GM19372 (cell line): ENCODE results near the gene EDAR.

ENCODE experiments used
- ATAC-seq: cut with Tn5 transposase; IDR thresholded peaks from one replicate; pipeline ENCODE4 v1.9.1; 2021; ENCODE audit warnings: mild to moderate bottlenecking, low read depth, moderate library complexity; ENCODE audit not compliant: unreplicated experiment

The EDAR gene

DNA sequence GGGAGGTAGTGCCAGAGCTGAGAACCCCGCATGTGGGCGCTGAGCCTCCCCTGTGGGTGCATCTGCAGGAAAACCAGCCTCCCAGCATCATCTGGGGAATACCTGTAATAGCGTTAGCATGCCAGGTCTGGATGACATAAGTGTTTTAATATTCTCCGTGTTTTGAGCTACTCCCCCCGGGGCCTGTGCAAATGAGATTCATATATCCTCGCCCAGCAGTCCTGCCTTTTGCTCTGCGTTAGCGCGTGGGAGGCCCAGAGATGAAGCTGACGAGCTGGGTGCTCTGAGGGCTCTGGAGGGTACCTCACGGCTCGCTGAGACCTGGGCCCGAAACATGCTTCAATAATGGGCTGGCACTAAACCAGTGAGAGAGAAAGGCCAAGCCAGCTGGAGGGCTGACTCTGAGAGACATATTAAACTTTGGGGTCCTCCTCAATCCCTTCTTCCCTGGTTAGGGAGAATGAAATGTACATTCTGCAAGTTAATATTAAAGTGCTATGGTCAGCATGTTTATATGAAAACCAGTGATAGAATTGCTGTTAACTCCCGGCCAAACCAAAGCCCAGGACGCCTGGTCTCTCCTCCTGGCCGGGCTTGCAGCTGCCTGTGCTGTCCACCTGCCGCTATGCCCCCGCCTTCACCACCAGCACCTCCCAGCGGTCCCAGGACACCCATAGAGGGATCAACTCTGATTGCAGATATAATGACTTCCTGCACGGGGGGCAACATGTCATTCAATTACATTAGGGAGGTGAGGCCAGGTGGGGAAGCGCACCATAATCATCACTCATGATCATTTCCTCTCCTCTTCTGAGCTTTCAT is 77.0 kb downstream of the EDAR start:
- no peak for ATAC-seq

DNA sequence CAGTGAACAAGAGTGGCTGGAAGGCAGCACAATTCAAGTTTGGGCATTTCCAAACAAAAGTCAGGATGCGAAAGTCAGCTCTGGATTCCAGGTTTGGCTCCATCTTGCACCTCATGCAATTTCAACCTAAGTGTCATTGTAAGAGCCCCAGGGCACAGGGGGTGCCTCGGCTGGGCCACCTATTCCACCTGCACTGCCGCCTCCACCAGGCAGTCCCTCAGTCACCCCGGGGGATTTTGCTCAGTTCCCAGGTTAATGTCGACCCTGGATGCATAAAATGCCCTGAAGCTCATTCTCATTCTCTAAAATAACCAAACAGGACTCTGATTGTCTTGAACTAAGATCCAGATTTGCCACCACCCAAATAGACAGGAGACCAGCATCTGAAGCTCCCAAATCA is 77.6 kb downstream of the EDAR start:
- no peak for ATAC-seq

DNA sequence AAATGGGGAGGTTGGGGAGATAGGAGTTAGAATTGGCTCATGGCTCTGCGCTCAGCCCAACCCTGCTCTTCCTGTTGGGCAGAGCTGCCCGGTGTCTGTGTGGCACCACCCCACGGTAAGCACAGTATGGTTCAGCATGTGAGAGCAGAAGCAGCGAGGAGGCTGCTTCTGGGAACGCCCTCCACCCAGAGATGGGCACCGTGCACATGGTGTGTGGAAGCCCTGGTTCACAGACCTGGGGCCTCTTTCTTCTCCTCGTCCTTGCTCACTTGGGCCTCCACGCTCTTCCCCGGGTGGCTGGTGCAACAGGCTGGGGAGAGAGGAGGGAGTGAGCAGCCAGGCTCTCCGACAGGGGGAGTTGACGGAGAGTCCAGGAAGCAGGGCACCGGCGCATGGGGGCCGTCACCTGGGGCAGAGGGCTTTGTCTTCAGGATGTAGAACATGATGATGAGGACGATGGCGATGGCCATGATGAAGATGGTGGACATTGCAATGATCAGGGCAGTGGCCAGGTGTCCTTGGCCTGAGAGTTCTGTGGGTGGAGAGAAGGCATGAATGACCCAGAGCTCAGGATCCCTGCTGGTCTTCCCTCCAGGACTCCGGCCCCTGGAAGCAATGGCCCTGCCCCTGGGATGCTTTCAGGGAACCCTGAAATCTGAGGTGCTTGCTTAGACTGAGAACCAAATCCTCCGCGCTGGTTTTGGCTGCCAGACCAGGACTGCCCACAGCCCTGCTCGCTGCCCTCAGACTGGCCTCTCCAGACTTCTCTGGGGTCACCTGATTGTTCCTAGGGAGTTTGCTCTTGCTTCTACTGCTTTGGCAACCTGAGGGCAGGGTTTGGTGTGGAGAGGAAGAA is 78.3 kb downstream of the EDAR start:
- no peak for ATAC-seq

DNA sequence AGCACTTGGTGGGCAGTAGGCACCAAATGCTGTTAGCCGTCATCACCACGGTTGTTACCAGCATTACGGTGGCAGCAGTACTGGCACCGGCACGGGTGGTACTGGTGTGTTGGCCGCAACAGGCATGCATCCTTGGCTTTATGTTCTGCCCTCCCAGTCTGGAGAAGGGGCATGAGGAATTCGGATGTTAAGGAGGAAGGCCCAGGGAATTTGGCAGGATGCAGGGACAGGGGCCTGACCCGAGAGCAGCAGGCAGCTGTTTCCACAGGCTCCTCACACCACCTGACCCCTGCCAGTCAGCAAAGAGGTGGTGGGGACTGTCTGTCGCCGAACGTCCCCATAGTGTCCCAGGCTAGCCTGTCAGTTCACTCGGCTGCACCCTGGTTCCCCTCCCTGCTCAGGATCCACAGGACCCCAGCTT is 79.0 kb downstream of the EDAR start:
- no peak for ATAC-seq

DNA sequence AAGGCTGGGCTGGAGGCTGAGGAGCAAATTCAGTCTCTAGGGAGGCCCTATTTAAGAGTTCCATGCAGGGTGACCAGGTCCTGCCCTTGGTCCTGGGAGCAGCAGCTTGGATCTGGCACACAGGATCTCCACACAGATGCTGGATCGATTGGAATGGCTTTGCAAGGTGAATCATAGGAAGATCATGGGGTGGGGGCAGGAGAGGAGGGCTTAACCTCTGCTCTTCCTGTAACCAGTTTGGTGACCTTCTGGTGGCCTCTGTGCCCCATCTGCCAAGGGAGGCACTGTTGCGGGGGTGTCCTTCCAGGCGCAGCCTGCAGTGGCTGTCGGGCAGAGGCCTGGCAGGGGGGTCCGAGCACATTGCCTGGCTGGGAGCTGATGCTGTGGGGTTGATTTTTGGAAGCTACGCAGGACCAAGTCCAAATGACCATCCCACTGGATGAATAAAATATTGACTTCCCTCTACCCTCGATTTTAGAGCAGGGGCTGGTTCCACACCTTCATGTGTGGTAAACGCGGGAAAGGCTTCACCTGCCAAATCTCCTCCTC is 79.7 kb downstream of the EDAR start:
- no peak for ATAC-seq

DNA sequence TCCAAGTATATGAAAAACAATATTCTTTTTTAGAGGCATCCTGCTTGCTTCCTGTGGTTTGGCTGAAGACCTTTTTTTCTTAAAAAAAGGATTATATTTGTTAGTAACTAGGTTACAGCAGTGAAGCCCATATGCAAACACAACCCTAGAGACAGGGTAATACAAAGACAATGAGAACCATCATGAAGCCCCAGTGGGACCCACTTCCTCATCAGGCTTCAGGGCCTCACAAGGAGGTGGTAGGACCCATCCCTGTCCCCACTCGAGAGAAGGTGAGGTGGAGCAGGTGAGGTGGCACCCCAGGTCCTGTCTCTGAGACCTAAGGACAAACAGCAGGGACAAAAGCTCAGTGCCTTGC is 80.3 kb downstream of the EDAR start:
- no peak for ATAC-seq

DNA sequence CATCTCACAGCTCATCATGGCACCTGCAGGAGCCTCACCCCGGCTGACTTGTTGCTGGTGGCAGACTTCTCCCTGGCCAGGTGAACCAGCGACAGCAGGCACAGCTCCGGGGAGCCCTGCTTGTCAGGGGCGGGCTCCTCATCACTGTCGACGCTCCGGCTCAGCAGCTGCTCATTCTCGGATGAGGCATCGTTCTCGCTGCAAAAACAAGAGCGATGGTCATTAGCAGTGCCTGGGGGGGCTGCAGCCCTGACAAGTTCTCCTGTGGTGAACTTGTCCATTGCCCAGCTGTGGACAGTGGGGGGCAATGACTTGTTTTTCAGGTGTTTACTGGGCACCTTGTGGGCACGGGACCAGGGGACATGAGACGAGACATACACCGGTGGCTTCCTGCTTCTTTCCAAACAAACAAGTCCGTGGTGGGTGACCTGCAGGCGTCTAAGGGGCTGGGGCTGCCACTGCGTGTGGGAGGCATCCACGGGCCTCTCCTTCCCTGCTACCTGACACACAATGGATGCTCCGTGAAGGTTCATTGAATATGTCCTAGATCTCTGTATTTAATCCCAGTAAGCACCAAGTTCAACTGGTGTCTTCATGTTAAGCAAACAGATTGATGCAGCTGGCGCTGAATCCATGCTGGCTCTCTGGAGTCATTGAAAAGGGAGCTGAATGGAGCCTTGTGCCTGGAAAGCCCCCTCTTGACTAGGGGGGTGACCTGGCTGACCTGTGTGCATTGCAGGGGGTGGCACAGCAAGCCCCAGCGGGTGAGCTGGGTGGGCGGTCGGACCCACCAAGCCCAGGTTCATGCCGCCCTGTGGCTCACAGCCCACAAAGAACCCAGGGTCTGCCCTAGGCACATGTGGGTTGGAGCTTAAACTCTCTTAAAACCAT is 81.0 kb downstream of the EDAR start:
- no peak for ATAC-seq

DNA sequence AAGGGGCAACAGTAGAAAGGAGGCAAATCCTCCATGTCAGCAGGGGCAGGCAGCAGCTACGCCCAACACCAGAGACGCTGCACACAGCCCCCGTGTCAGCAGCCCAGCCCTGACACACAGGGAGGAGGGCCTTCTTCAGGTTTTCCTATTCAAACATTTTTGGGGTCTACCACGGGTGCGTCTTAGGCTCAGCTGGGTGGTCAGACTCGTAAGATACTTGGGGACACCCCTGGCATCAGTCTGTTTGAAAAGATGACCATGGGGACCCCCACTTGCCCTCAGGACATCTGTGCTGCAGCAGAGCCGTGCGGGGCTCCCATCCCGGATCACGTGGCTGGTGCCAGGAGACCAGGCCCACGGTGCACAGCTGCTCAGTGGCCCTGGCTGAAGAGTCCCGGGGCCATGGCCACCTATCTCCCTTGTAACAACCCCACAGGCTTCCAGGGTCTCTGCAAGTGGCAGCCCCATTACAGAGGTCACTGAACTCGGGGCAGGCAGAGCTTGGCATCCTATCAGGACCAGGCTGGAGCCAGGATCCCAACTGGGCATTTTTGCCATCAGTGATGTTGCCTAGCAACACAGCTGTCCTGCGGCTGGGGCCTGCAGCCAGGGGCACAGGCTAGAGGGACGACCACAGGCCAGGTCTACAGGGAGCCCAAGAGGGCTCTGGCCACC is 82.5 kb downstream of the EDAR start:
- ATAC-seq: no peak

DNA sequence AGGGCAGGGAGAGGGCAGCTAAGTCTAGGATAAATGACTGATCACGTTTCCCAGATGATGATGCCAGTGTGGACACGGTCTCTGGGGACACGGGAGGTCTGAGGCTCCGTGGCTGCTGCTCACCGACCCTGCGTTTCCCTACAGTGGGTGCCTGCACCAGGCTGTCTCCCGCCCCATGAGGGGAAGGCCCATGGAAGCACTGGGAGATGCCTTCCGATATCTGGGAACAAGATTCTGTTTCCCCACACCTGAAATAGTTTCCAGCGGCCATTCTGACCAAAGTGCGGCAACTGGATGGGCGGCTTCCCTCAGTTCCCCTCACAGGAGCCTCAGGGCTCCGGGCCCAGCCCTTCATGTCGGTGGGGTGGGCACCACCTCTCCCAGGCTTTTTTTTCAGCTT is 83.1 kb downstream of the EDAR start:
- ATAC-seq: no peak

DNA sequence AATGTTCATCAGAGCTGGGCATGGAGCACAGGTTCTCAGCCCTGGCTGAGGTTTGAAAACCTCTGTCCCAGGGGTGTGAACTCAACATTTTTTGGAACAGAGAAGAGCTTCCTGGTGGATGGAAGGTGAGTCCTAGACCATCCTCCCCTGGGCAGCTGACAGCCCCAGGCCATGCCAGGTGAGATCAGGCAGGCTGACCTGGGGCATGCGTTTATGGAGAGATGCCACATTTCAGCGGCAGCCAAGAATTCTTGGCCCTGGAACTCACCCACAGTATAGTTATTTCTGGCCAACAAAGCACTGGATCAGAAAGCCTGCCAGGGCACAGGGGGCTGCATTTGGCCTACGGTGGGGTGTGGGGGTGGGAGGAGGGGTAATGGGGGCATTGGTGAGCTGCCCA is 83.8 kb downstream of the EDAR start:
- ATAC-seq: no peak

DNA sequence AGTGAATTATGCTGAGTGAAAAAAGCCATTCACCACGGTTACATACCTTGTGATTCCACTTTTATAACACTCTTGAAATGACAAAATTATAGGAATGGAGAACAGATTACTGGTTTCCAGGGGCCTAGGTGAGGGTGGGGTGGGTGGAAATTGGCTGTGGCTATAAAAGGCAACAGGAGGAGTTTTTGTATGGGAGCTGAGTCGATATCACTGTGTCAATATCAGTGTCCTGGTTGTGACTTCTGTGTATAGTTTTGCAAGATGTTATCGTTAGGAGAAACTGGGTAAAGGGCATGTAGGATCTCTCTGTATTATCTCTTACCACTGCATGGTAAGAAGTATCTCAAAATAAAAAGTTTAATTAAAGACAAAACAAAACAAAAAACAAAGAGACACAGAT is 84.3 kb downstream of the EDAR start:
- ATAC-seq: no peak

DNA sequence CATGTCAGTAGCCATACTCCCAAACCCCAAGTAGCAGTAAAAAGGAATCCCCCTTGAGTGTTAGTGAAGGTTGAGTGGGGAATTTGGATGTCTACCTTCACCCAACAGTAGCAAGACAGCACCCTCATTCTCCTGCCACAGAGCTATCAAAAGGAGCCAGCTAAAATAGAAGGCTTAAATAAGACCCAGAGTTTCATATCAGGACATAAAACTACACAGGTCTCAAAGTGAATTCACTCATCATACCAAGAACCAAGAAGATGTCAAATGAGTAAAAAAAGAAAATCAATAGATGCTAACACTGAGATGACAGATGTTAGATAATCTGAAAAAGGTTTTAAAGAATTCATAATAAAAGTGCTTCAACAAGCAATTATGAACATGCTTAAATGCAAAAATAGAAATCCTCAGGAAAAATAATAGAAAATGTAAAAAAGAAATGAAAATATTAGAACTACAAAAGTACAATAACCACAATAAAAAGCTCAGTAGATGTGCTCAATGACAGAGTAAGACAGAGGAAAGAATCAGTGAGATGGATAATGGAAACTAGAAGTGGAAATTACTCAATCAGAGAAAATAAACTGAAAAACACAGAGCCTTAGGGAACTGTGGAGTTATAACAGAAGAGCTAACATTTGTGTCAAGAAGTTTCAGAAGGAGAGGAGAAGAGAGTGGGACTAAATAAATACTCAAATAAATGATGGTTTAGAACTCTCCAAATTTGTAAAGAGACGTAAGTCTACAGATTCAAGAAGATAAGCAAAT is 90.5 kb downstream of the EDAR start:
- no peak for ATAC-seq

DNA sequence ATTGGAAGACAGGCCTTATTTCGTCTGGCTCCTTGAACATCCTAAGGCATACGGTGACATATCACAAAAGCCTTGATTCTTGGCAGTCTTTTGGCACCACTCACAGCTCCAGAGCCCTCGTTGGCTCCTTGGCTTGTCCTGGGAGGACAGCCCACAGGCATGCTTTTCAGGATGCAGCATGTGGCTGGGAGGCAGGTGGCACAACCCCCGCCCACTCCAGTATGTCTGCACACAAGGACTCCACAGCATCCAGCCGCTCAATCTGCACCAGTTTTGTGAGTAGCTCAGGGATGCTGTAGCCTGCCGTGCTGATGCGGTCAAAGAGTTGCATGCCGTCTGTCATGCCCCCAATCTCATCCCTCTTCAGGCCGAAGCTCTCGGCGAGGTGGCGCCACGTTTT is 92.3 kb downstream of the EDAR start:
- no peak for ATAC-seq

DNA sequence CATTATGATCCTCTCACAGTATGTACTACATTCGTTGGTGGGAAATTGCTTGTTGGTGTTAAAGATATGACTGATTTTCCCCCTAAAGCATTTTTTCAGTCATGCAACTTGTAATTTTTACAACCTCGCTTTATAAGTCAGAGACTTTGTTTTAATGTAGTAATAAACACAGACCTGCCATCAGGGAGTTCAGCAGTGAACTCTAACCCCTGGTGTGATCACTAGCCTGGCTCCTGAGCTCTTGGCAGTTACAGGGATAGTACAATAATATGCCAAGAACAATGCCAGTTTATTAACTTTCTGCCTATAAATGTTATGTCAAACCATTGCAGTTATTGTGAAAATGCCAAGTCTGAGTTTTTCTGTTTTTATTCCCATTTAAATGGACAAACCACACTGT is 93.8 kb downstream of the EDAR start:
- no peak for ATAC-seq

DNA sequence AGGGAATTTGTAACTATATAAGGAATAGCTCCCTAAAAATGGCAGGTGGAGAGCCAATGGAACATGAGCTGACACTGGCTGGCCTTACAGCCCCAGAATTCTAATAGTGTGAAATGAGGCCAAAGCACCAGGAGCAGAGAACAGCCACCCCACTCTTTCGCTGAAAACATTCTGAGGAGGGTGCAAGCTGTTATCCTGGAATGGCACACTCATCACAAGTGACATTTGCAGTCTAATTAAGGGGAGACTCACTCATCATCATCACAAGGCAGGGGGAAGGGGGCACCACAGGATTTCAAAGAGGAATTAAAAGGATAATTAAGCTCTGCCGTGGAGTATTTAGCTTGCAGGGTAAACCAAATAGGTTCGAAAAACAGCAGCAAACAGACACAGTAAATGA is 94.3 kb downstream of the EDAR start:
- no peak for ATAC-seq

DNA sequence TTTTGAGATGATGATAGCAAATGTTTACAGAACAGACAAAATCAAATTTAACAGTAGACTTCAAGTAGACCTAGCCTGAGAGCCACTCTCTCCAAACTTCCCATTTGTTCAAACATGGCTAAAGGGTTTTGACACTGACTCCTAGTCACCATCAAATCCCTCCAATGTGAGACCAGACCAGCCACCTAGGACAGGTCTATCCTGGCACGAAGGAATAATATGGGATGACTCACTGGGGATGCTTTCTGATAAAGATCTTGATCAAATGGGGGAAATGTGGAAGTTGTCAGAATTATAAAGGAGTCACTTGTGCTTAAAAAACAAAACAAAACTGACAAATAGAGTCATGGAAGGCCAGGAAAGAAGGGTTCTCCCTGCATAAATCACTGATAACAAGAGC is 95.7 kb downstream of the EDAR start:
- no peak for ATAC-seq

DNA sequence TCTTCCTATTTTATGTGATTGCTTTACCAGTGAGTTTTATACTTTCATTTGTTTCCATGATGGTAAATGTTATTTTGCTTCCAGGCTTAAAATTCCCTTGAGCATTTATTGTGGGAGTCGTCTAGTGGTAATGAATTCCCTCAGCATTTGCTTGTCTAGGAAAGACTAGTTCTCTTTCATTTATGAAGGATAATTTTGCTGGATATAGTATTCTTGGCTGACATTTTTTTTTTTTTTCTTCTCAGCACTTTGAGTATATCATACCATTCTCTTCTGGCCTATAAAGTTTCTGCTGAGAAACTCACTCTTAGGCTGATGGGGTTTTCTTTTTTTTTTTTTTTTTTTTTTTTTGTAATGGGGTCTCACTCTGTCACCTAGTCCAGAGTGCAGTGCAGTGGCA is 99.1 kb downstream of the EDAR start:
- no peak for ATAC-seq

DNA sequence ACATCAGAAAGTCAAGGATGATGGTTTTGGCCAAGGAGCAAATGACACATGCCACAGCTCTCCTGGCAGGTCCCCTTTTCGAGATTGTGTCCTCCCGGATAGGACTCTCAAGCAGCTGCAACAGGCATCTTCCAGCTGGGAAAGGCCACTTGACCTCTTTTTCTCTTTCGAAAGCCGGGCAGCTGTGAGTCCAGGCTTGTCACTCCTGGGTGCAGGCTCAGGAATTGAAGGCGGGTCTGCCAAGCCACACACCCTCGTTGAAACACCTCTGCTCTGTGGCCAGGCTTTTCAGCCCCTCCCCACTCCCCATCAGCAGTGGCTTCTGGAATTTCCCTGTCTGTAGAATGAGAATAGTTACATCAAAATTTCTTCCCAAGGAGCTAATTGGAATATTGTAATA is 104.4 kb downstream of the EDAR start:
- ATAC-seq: no peak

DNA sequence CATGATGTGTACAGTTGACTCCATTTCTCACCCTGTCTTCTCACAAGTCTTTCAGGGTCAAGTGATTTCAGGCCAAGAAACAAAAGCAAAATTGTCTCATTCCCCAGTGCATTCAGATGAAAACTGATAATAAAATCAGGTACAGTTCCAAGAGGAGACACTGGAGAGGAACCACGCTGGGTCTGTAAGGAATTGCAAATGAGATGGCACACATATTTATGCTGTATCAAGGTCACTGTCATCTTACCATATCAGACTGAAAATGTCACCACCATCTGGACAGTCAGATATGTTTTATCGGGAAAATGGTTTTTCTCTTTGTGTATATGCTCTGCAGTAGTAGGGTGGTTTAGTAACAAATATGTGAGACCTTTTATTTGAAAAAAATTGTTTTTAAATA is 110.7 kb downstream of the EDAR start:
- ATAC-seq: no peak
